HepG2 (cell line): ENCODE results near the gene PSMD8. TPM values are rescaled to one million over a fixed set of nuclear protein-coding genes. Genes with fewer than 3 reads are reported as not detected.

Source experiments
- ATAC-seq: fragments of 200-7000 bp; cut with Tn5 transposase; 3 replicates; pipeline ENCODE4 v1.9.1; 2020; ENCODE audit warnings: mild to moderate bottlenecking, moderate library complexity
- BruUV-seq: library from RNA; stranded (reverse); fragments of 400-500 nt; replicated peaks from 2 replicates; lab custom pipeline; 2021; lab: Mats Ljungman, UMichigan
- CTCF ChIA-PET: fragments of 300-600 bp; formaldehyde crosslinking; extraction: SDS; loops from one replicate; lab custom pipeline; 2021; ENCODE audit warnings: low total read pairs, inconsistent platforms, low intra/inter-chr PET ratio; lab: Yijun Ruan, JAX
- POLR2A ChIA-PET: fragments of 350-600 bp; sonication (Branson Sonifier 250); formaldehyde crosslinking; loops from one replicate; lab custom pipeline; 2020; ENCODE audit warnings: antibody characterized with exemption, inconsistent platforms; lab: Yijun Ruan, JAX
- DNase-seq: peaks from one replicate; pipeline ENCODE4 v3.0.0-alpha.2; 2015; ENCODE audit warnings: low spot score
- FAIRE-seq: peaks from 3 replicates; lab custom pipeline; 2011; peaks lifted over from hg19 to GRCh38; lab: Jason Lieb, UNC
- H2AFZ ChIP-seq: one replicate; pipeline ENCODE4 v1.6.1; 2011; ENCODE audit warnings: low read length, inconsistent platforms
- H3K27ac ChIP-seq: fragments of 300-600 bp; 3 replicates; pipeline ENCODE4 v1.8.0; 2011; ENCODE audit warnings: mixed run types, mild to moderate bottlenecking, mixed read lengths, low read length, inconsistent platforms; ENCODE audit not compliant: insufficient read depth; ENCODE audit errors: extremely low read length
- H3K27me3 ChIP-seq, 2 experiments: fragments of 200-600 bp in 1 of 2; 2 replicates in 1 of 2; 3 replicates in 1 of 2; pipeline versions ENCODE4 v1.6.0 to v1.8.0; 2011; ENCODE audit warnings: low read length in 2 of 2, mild to moderate bottlenecking in 2 of 2, moderate library complexity in 2 of 2, inconsistent platforms in 1 of 2; ENCODE audit not compliant: insufficient read depth in 2 of 2, control insufficient read depth in 1 of 2
- H3K36me3 ChIP-seq, 2 experiments: fragments of 200-600 bp in 1 of 2; replicated peaks in 1 of 2; 2 replicates in 1 of 2; 3 replicates in 1 of 2; pipeline versions ENCODE4 v1.5.1 to v1.8.0; 2011; ENCODE audit warnings: low read length in 2 of 2, inconsistent platforms in 1 of 2; ENCODE audit not compliant: insufficient read depth in 2 of 2, control insufficient read depth in 1 of 2
- H3K4me1 ChIP-seq: 2 replicates; pipeline ENCODE4 v1.5.1; 2012; ENCODE audit warnings: low read length, inconsistent platforms; ENCODE audit not compliant: insufficient read depth
- H3K4me2 ChIP-seq: 2 replicates; pipeline ENCODE4 v1.6.0; 2011; ENCODE audit warnings: low read depth, low read length, inconsistent platforms
- H3K4me3 ChIP-seq, 3 experiments: fragments of 200-600 bp in 1 of 3; sonication (generic), shearing (Covaris generic) in 1 of 3; replicated peaks in 1 of 3; 2 replicates each; pipeline ENCODE4 v1.5.1; 2011 to 2016; ENCODE audit warnings: low read length in 3 of 3, inconsistent platforms in 2 of 3, low read depth in 2 of 3, mild to moderate bottlenecking in 2 of 3, control low read depth in 1 of 3, mixed read lengths in 1 of 3; ENCODE audit not compliant: insufficient read depth in 1 of 3
- H3K79me2 ChIP-seq: one replicate; pipeline ENCODE4 v1.6.1; 2011; ENCODE audit warnings: low read length, inconsistent platforms; ENCODE audit not compliant: insufficient read depth
- H3K9ac ChIP-seq: 2 replicates; pipeline ENCODE4 v1.6.0; 2011; ENCODE audit warnings: mild to moderate bottlenecking, low read depth, low read length, inconsistent platforms; ENCODE audit not compliant: insufficient read depth
- H3K9me3 ChIP-seq: 2 replicates; pipeline ENCODE4 v1.5.1; 2012; ENCODE audit warnings: mild to moderate bottlenecking, low read length
- H4K20me1 ChIP-seq: 2 replicates; pipeline ENCODE4 v1.6.0; 2011; ENCODE audit warnings: inconsistent platforms, mild to moderate bottlenecking, low read length, moderate library complexity; ENCODE audit not compliant: insufficient read depth
- CCDC6 ChIP-seq: sonication (generic); formaldehyde crosslinking; IDR thresholded peaks from 2 replicates; pipeline ENCODE4 v1.8.1; 2022; ENCODE audit warnings: mild to moderate bottlenecking, missing genetic modification reagents, moderate library complexity
- SNRNP70 ChIP-seq: fragments of 200-400 bp; formaldehyde crosslinking; IDR thresholded peaks from 2 replicates; pipeline ENCODE4 v1.6.1; 2017; ENCODE audit warnings: mild to moderate bottlenecking, low read depth, low read length, moderate library complexity
- ZNF3 ChIP-seq: IDR thresholded peaks from 2 replicates; pipeline ENCODE4 v1.7.0; 2017; ENCODE audit warnings: inconsistent platforms
- ZNF564 ChIP-seq: sonication (generic); formaldehyde crosslinking; IDR thresholded peaks from 2 replicates; pipeline ENCODE4 v1.8.1; 2023; ENCODE audit warnings: mild to moderate bottlenecking, missing genetic modification reagents
- WGBS: methylation state at CpG from one replicate; pipeline ENCODE4 v1.1.6; 2017; ENCODE audit warnings: low lambda C conversion rate; 5-methylcytosine and 5-hydroxymethylcytosine counted together
- in situ Hi-C: cut with HindIII; loops from 2 replicates; pipeline ENCODE4 v1.10.0; 2017; ENCODE audit warnings: low pct_unique_long_range_greater_than_20kb; ENCODE audit not compliant: extremely low pct_ligation_motif_present
- intact Hi-C: fragments of 100-400 bp; cut with micrococcal nuclease; formaldehyde crosslinking; loops from one replicate; pipeline ENCODE4 v1.10.0; 2022; ENCODE audit not compliant: unreplicated experiment
- polyA plus RNA-seq, 8 experiments: library from polyadenylated mRNA; depleted of rRNA in 3 of 8; stranded (reverse) in 7 of 8; unstranded in 1 of 8; fragments of >200 nt; fragmentation: Illumina TruSeq in 4 of 8; extraction: Trizol in 4 of 8; gene quantifications; 2 replicates each; pipeline versions ENCODE4 v1.2.1 to v1.2.3, GENCODE V29; 2011 to 2016; ENCODE audit warnings: low read depth in 4 of 8, missing spikeins in 1 of 8, mixed read lengths in 1 of 8; ENCODE audit not compliant: insufficient read depth in 1 of 8
- total RNA-seq, 5 experiments: library from RNA; depleted of rRNA; stranded (reverse); fragments of >200 nt; fragmentation: Illumina TruSeq; extraction: Trizol; gene quantifications; 2 replicates each; pipeline ENCODE4 v1.2.3, GENCODE V29; 2016; ENCODE audit warnings: low read depth in 1 of 5
- TF ChIP-seq, protein P1 (sequence below): IDR thresholded peaks from 2 replicates; pipeline ENCODE4 v1.6.1; 2016; ENCODE audit warnings: missing genetic modification reagents, missing compliant biosample characterization

Gene PSMD8
- total and polyA plus RNA-seq, 2 of the 13 experiments (the other 11 are each of a cell fraction or from before 2014, with no cell fraction given): 162 to 296 TPM

DNA sequence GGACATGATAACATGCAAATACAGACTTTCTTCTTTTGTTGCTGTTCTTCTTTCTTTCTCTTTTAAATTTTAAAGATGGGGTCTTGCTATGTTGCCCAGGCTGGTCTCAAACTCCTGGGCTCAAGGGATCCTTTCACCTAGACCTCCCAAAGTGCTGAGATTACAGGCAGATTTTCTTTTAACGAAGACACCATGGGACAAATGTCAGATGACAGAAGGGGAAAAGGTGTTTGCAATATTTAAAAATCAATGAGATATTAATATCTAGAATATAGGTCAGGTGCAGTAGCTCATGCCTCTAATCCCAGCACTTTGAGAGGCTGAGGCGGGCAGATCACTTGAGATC, 55.4 kb downstream of the PSMD8 start:
- ChIA-PET CTCF (no interaction called here), POLR2A (interaction anchor here (0.6 kb wide), 1 partner anchor 375 kb away, joined by 3 read pairs; no protein-coding TSS in a partner anchor)
- Histone ChIP-seq H3K27me3 (peaks cover 0 to 6% of the 10 kb centered on the region in 2 experiments; a peak in 1 of 5 replicates), H4K20me1 (no peaks in the 10 kb centered on the region), H3K9me3 (no peaks in the 10 kb centered on the region), H3K4me3 (no peak overlapping the region), H3K79me2 (no peaks in the 10 kb centered on the region), H3K4me2 (no peak overlapping the region), H2AFZ (no peak overlapping the region), H3K36me3 (no peaks in the 10 kb centered on the region), H3K27ac (no peak overlapping the region), H3K4me1 (no peaks in the 10 kb centered on the region), H3K9ac (no peak overlapping the region)
- no peak for FAIRE-seq
- intact Hi-C loops (no loop called here), in situ Hi-C loops (no loop called here)
- TF ChIP-seq ZNF564 (CRISPR knock-in tag) (no peak), ZNF3 (CRISPR knock-in tag) (no peak), CCDC6 (CRISPR knock-in tag) (no peak)
- TF ChIP-seq, protein P1, sequence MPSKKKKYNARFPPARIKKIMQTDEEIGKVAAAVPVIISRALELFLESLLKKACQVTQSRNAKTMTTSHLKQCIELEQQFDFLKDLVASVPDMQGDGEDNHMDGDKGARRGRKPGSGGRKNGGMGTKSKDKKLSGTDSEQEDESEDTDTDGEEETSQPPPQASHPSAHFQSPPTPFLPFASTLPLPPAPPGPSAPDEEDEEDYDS: no peak
- no peak for DNase-seq
- no TSS peak for BruUV-seq
- 6% methylated on average over 2 of the region's 2 CpGs for WGBS
- ATAC-seq: no peak

DNA sequence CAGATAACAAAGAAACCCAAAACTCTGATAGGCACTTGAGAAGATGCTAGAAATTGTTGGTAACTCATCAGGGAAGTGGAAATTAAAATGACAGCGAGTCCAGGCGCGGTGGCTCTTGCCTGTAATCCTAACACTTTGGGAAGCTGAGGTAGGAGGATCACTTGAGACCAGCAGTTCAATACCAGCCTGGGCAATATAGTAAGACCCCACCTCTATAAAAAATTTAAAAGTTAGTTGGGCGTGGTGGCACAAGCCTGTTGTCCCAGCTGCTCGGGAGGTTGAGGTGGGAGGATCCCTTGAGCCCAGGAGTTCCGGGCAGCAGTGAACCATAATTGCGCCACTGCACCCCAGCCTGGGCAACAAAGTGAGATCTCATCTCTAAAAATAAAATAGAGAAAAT, 56.6 kb downstream of the PSMD8 start:
- H3K79me2 ChIP-seq: no peaks in the 10 kb centered on the region
- POLR2A ChIA-PET: no interaction called here
- intact Hi-C loops (no loop called here), in situ Hi-C loops (no loop called here)
- FAIRE-seq: no peak
- DNase-seq: no peak
- no peak overlapping the region for H3K4me3 ChIP-seq
- 54% methylated on average over 7 of the region's 7 CpGs for WGBS
- no peaks in the 10 kb centered on the region for H3K9me3 ChIP-seq
- TF ChIP-seq SNRNP70: no peak
- TF ChIP-seq, all 625 proteins: peak for 0
- Histone ChIP-seq H4K20me1 (no peaks in the 10 kb centered on the region), H3K36me3 (no peaks in the 10 kb centered on the region), H3K27me3 (peaks cover 0 to 6% of the 10 kb centered on the region in 2 experiments; a peak in 2 of 5 replicates), H3K27ac (no peak overlapping the region), H3K4me2 (no peak overlapping the region), H3K4me1 (no peaks in the 10 kb centered on the region), H2AFZ (no peak overlapping the region), H3K9ac (no peak overlapping the region)
- ATAC-seq: no peak
- CTCF ChIA-PET: no interaction called here
- BruUV-seq: no TSS peak
